Caco-2 (cell line): Measurements from ENCODE around the gene ATXN3L. TPM values are rescaled to one million over a fixed set of nuclear protein-coding genes. Genes with fewer than 3 reads are reported as not detected.
A peak's percentile ranks its signal among the peaks of the same experiment; 100 is the strongest.

Experiments used
- BruUV-seq: library from RNA; stranded (reverse); fragments of 400-500 nt; replicated peaks from 2 replicates; lab custom pipeline; 2021; lab: Mats Ljungman, UMichigan
- CTCF ChIA-PET: fragments of 300-600 bp; sonication (Branson Sonifier 250); formaldehyde crosslinking; loops from one replicate; lab custom pipeline; 2022; ENCODE audit warnings: antibody characterized with exemption; lab: Charles Lee
- POLR2A ChIA-PET: fragments of 300-600 bp; sonication (Branson Sonifier 250); formaldehyde crosslinking; loops from one replicate; lab custom pipeline; 2022; ENCODE audit warnings: antibody characterized with exemption; lab: Charles Lee
- DNase-seq, 2 experiments: peaks; one replicate each; pipeline versions ENCODE4 v3.0.0 to v3.0.0-alpha.2; 2020 to 2022
- H3K27me3 ChIP-seq: replicated peaks from 2 replicates; pipeline ENCODE4 v1.6.0; 2011; ENCODE audit warnings: low read length; ENCODE audit not compliant: control insufficient read depth, insufficient read depth
- H3K36me3 ChIP-seq: 2 replicates; pipeline ENCODE4 v1.5.1; 2011; ENCODE audit warnings: low read length; ENCODE audit not compliant: control insufficient read depth, insufficient read depth
- H3K4me1 ChIP-seq: fragments of 250-450 bp; sonication (Bioruptor Pico); 2 replicates; pipeline ENCODE4 v1.5.1; 2020; ENCODE audit warnings: mild to moderate bottlenecking
- H3K4me3 ChIP-seq: 2 replicates; pipeline ENCODE4 v1.5.1; 2011; ENCODE audit warnings: low read depth, mild to moderate bottlenecking, control low read depth, low read length
- H3K9me3 ChIP-seq: fragments of 250-450 bp; sonication (Bioruptor Pico); 2 replicates; pipeline ENCODE4 v1.5.1; 2020; ENCODE audit warnings: mild to moderate bottlenecking, moderate library complexity
- H3K27ac Mint-ChIP-seq: one replicate; pipeline ENCODE4 v1.8.0; 2022; ENCODE audit warnings: mixed read lengths; ENCODE audit not compliant: unreplicated experiment
- H3K27me3 Mint-ChIP-seq: one replicate; pipeline ENCODE4 v1.8.0; 2022; ENCODE audit warnings: mixed read lengths; ENCODE audit not compliant: insufficient read depth, unreplicated experiment
- H3K36me3 Mint-ChIP-seq: one replicate; pipeline ENCODE4 v1.8.0; 2022; ENCODE audit warnings: mild to moderate bottlenecking, mixed read lengths; ENCODE audit not compliant: insufficient read depth, unreplicated experiment
- H3K4me1 Mint-ChIP-seq: one replicate; pipeline ENCODE4 v1.8.0; 2022; ENCODE audit warnings: low read depth, mixed read lengths; ENCODE audit not compliant: unreplicated experiment
- H3K4me3 Mint-ChIP-seq: one replicate; pipeline ENCODE4 v1.8.0; 2022; ENCODE audit warnings: mild to moderate bottlenecking, moderate library complexity, mixed read lengths; ENCODE audit not compliant: unreplicated experiment
- H3K9me3 Mint-ChIP-seq: one replicate; pipeline ENCODE4 v1.8.0; 2022; ENCODE audit warnings: mixed read lengths; ENCODE audit not compliant: unreplicated experiment
- intact Hi-C: fragments of 100-400 bp; cut with micrococcal nuclease; formaldehyde crosslinking; loops from one replicate; pipeline ENCODE4 v1.10.0; 2022; ENCODE audit not compliant: unreplicated experiment
- total RNA-seq: library from RNA; stranded (reverse); gene quantifications from 2 replicates; pipeline ENCODE4 v1.2.3, GENCODE V29; 2022
- TF ChIP-seq, protein P1 (sequence below), 2 experiments: fragments of 200-600 bp in 1 of 2; IDR thresholded peaks; 1 replicate in 1 of 2; 2 replicates in 1 of 2; pipeline versions ENCODE4 v1.5.1 to v1.8.0; 2011 to 2022; ENCODE audit warnings: antibody characterized with exemption in 1 of 2, control low read depth in 1 of 2, inconsistent platforms in 1 of 2, low read depth in 1 of 2, low read length in 1 of 2, mild to moderate bottlenecking in 1 of 2, moderate library complexity in 1 of 2; ENCODE audit not compliant: insufficient read depth in 1 of 2, severe bottlenecking in 1 of 2, unreplicated experiment in 1 of 2

Gene ATXN3L
- total RNA-seq, 1 experiment from 2014 or later: not detected

DNA sequence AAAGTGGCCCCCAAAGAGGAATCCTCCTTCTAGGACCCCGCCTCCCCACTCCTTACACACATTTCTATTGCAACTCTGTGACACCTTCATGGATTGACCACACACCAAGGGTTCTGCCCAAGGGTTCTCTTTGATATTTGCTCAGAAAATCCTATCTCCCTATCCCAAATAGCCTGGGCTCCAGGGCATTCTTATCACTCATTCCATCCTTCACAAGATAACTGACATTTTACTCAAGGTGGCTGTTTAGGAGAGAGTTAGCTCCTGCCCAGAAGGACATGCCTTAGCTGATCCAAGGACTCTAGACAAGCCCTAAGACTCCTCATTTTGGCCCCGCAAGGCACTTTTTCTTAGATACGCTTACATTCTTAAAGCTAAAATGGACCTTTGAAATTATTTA is 47.4 kb downstream of the ATXN3L start:
- peaks cover 6% of the 10 kb centered on the region for H3K4me1 Mint-ChIP-seq
- H3K27ac Mint-ChIP-seq: peak overlapping the region; percentile 73
- ChIA-PET POLR2A (no interaction called here), CTCF (no interaction called here)
- Histone ChIP-seq H3K4me1 (peaks cover 22% of the 10 kb centered on the region; the same call in 1 of the 2 replicates), H3K4me3 (no peak overlapping the region), H3K9me3 (no peaks in the 10 kb centered on the region), H3K36me3 (no peaks in the 10 kb centered on the region), H3K27me3 (no peaks in the 10 kb centered on the region)
- no peak overlapping the region for H3K4me3 Mint-ChIP-seq
- BruUV-seq: no TSS peak
- H3K27me3 Mint-ChIP-seq: no peaks in the 10 kb centered on the region
- no peaks in the 10 kb centered on the region for H3K36me3 Mint-ChIP-seq
- TF ChIP-seq, protein P1, sequence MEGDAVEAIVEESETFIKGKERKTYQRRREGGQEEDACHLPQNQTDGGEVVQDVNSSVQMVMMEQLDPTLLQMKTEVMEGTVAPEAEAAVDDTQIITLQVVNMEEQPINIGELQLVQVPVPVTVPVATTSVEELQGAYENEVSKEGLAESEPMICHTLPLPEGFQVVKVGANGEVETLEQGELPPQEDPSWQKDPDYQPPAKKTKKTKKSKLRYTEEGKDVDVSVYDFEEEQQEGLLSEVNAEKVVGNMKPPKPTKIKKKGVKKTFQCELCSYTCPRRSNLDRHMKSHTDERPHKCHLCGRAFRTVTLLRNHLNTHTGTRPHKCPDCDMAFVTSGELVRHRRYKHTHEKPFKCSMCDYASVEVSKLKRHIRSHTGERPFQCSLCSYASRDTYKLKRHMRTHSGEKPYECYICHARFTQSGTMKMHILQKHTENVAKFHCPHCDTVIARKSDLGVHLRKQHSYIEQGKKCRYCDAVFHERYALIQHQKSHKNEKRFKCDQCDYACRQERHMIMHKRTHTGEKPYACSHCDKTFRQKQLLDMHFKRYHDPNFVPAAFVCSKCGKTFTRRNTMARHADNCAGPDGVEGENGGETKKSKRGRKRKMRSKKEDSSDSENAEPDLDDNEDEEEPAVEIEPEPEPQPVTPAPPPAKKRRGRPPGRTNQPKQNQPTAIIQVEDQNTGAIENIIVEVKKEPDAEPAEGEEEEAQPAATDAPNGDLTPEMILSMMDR (IDR thresholded peaks at IDR 0.05; ENCODE audit: insufficient read depth in 1 of 2, low read depth in 1 of 2, low read length in 1 of 2, severe bottlenecking in 1 of 2, unreplicated experiment in 1 of 2): no peak
- no peaks in the 10 kb centered on the region for H3K9me3 Mint-ChIP-seq
- intact Hi-C loops: no loop called here
- peak in 1 of 2 experiments; percentile 32 for DNase-seq

DNA sequence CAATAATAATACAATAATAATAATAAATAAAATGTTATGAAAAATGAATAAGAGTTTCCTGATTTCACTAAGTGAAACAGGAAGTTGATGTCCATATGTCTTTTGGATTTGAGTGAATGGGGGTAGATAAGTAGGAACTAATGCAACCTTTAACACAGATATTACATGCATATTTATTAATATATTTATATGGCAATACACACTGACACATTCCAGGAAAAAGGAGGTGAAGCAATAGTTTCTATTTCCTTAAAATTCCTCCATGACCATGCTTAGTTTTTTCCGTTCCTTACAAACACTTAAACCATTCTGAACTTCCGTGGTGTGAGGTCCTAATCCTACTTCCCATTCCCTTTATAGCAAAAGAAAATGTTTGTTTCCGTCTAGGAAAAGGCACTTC is 48.3 kb downstream of the ATXN3L start:
- BruUV-seq: no TSS peak

GRCh38 chrX:13270360-13270759 is 49.5 kb downstream of the ATXN3L start:
- BruUV-seq: no TSS peak
- intact Hi-C loops: no loop called here

More for the DNA sequence above, 48.3 kb downstream of the ATXN3L start:
- H3K9me3 ChIP-seq: no peaks in the 10 kb centered on the region
- Mint-ChIP-seq H3K4me1 (peaks cover 6% of the 10 kb centered on the region), H3K4me3 (no peak overlapping the region), H3K27me3 (no peaks in the 10 kb centered on the region), H3K36me3 (no peaks in the 10 kb centered on the region), H3K9me3 (no peaks in the 10 kb centered on the region), H3K27ac (peak overlapping the region; percentile 73)
- H3K36me3 ChIP-seq: no peaks in the 10 kb centered on the region
- H3K4me1 ChIP-seq: peaks cover 22% of the 10 kb centered on the region; the same call in 1 of the 2 replicates
- no peaks in the 10 kb centered on the region for H3K27me3 ChIP-seq
- DNase-seq: no peak
- ChIA-PET CTCF (no interaction called here), POLR2A (no interaction called here)
- intact Hi-C loops: no loop called here
- no peak overlapping the region for H3K4me3 ChIP-seq
- TF ChIP-seq, protein P1 (IDR thresholded peaks at IDR 0.05; ENCODE audit: insufficient read depth in 1 of 2, low read depth in 1 of 2, low read length in 1 of 2, severe bottlenecking in 1 of 2, unreplicated experiment in 1 of 2): no peak

More at GRCh38 chrX:13270360-13270759, 49.5 kb downstream of the ATXN3L start:
- Mint-ChIP-seq H3K27me3 (no peaks in the 10 kb centered on the region), H3K4me1 (no peaks in the 10 kb centered on the region), H3K4me3 (no peak overlapping the region), H3K27ac (no peak overlapping the region), H3K36me3 (no peaks in the 10 kb centered on the region), H3K9me3 (no peaks in the 10 kb centered on the region)
- Histone ChIP-seq H3K4me3 (no peak overlapping the region), H3K36me3 (no peaks in the 10 kb centered on the region), H3K4me1 (peaks cover 19% of the 10 kb centered on the region; the same call in 1 of the 2 replicates), H3K27me3 (no peaks in the 10 kb centered on the region), H3K9me3 (no peaks in the 10 kb centered on the region)
- no peak for DNase-seq
- TF ChIP-seq, protein P1 (IDR thresholded peaks at IDR 0.05; ENCODE audit: insufficient read depth in 1 of 2, low read depth in 1 of 2, low read length in 1 of 2, severe bottlenecking in 1 of 2, unreplicated experiment in 1 of 2): no peak
- POLR2A ChIA-PET: no interaction called here
- CTCF ChIA-PET: no interaction called here
